AG04449 (cell line): ENCODE data around the gene POMC.
"Not testable (repeated sequence)": the region's sequence is repeated elsewhere in the genome, so short reads cannot be mapped to it uniquely, and the experiment has no call there.

Source experiments
- CTCF ChIA-PET: fragments of 350-600 bp; formaldehyde crosslinking; extraction: SDS; loops from one replicate; lab custom pipeline; 2021; ENCODE audit warnings: antibody characterized with exemption; lab: Yijun Ruan, JAX
- POLR2A ChIA-PET: fragments of 400-600, 350-600 bp; formaldehyde crosslinking; extraction: SDS; loops from one replicate; lab custom pipeline; 2020; ENCODE audit warnings: antibody characterized with exemption, inconsistent platforms; lab: Yijun Ruan, JAX
- DNase-seq: peaks from one replicate; pipeline ENCODE4 v3.0.0-alpha.2; 2010; ENCODE audit warnings: low read depth, low spot score
- H3K4me3 ChIP-seq: 2 replicates; pipeline ENCODE4 v1.5.1; 2011; ENCODE audit warnings: low read depth, mild to moderate bottlenecking, control low read depth, low read length
- CTCF ChIP-seq: IDR thresholded peaks from one replicate; pipeline ENCODE4 v1.5.1; 2011; ENCODE audit warnings: mild to moderate bottlenecking, moderate library complexity, low read length, control low read depth, inconsistent platforms; ENCODE audit not compliant: insufficient read depth; ENCODE audit errors: missing control alignments

Gene POMC

GRCh38 chr2:25131567-25132298 is 36.6 kb downstream of the POMC start:
- TF ChIP-seq CTCF, result no peak
- H3K4me3 ChIP-seq, result no peak overlapping the region
- CTCF ChIA-PET, result interaction anchor here (0.8 to 21.2 kb wide), 5 partner anchors 7 to 152 kb away, joined by 3 to 650 read pairs (median 6); no protein-coding TSS in a partner anchor
- no peak for DNase-seq
- POLR2A ChIA-PET, result no interaction called here

GRCh38 chr2:25131253-25131566 is 37.2 kb downstream of the POMC start:
- no peak for DNase-seq
- no peak overlapping the region for H3K4me3 ChIP-seq
- no peak for TF ChIP-seq CTCF
- ChIA-PET POLR2A (no interaction called here), CTCF (interaction anchor here (0.8 to 21.2 kb wide), 7 partner anchors 8 to 151 kb away, joined by 3 to 650 read pairs (median 30); no protein-coding TSS in a partner anchor)

- H3K4me3 ChIP-seq, result no peak overlapping the region
- no peak for DNase-seq
- ChIA-PET CTCF (interaction anchor here (0.6 to 21.2 kb wide), 24 partner anchors 9 to 720 kb away, joined by 3 to 650 read pairs (median 5); no protein-coding TSS in a partner anchor), POLR2A (interaction anchor here (0.6 kb wide), 1 partner anchor 155 kb away, joined by 3 read pairs; no protein-coding TSS in a partner anchor)
- no peak for TF ChIP-seq CTCF
Measured at GRCh38 chr2:25129901-25130520, 38.4 kb downstream of the POMC start.

GRCh38 chr2:25127646-25128045 is 40.7 kb downstream of the POMC start:
- no peak for DNase-seq
- ChIA-PET POLR2A (no interaction called here), CTCF (interaction anchor here (0.8 to 21.2 kb wide), 12 partner anchors 8 to 718 kb away, joined by 3 to 650 read pairs (median 8); no protein-coding TSS in a partner anchor)
- no peak overlapping the region for H3K4me3 ChIP-seq
- TF ChIP-seq CTCF, result no peak

- POLR2A ChIA-PET, result interaction anchor here (1.0 kb wide), 1 partner anchor 84 kb away, joined by 3 read pairs; no protein-coding TSS in a partner anchor
Measured at GRCh38 chr2:25127071-25127470, 41.3 kb downstream of the POMC start.

GRCh38 chr2:25125976-25126375 is 42.4 kb downstream of the POMC start:
- CTCF ChIA-PET, result interaction anchor here (21.2 kb wide), 1 partner anchor 146 kb away, joined by 650 read pairs; no protein-coding TSS in a partner anchor

More at GRCh38 chr2:25127071-25127470, 41.3 kb downstream of the POMC start:
- not testable (repeated sequence) for H3K4me3 ChIP-seq, DNase-seq
- CTCF ChIA-PET, result interaction anchor here (0.6 to 21.2 kb wide), 6 partner anchors 11 to 147 kb away, joined by 3 to 650 read pairs (median 26); no protein-coding TSS in a partner anchor

More at GRCh38 chr2:25125976-25126375, 42.4 kb downstream of the POMC start:
- no peak for DNase-seq
- POLR2A ChIA-PET, result interaction anchor here (1.0 kb wide), 1 partner anchor 83 kb away, joined by 3 read pairs; no protein-coding TSS in a partner anchor
- H3K4me3 ChIP-seq, result no peak overlapping the region
- no peak for TF ChIP-seq CTCF
